Activated naive CD8-positive, alpha-beta T cell treated with anti-CD3 and anti-CD28 coated beads, Interleukin-2, amount 10 ng/mL, durations not matched to agents 7 days and 5 days (primary cell): Measurements from ENCODE around the gene CDH20. TPM values are rescaled to one million over a fixed set of nuclear protein-coding genes. Genes with fewer than 3 reads are reported as not detected.

Source experiments
- ATAC-seq: fragments of 150-1000 bp; cut with Tn5 transposase; one replicate; pipeline ENCODE4 v1.10.0; 2021; ENCODE audit warnings: low read depth, moderate library complexity
- POLR2A ChIA-PET: fragments of 350-600 bp; sonication (Branson Sonifier 250); formaldehyde crosslinking; loops from one replicate; lab custom pipeline; 2021; ENCODE audit warnings: antibody characterized with exemption; lab: Charles Lee
- DNase-seq: peaks from one replicate; pipeline ENCODE4 v3.0.0; 2021
- H3K27ac Mint-ChIP-seq: one replicate; pipeline ENCODE4 v1.8.0; 2022; ENCODE audit warnings: mild to moderate bottlenecking, mixed read lengths
- H3K27me3 Mint-ChIP-seq: one replicate; pipeline ENCODE4 v1.8.0; 2022; ENCODE audit warnings: mild to moderate bottlenecking, moderate library complexity, mixed read lengths
- H3K36me3 Mint-ChIP-seq: one replicate; pipeline ENCODE4 v1.8.0; 2021; ENCODE audit warnings: mild to moderate bottlenecking, mixed read lengths
- H3K4me1 Mint-ChIP-seq: one replicate; pipeline ENCODE4 v1.8.0; 2021; ENCODE audit warnings: mixed read lengths
- H3K4me3 Mint-ChIP-seq: one replicate; pipeline ENCODE4 v1.8.0; 2022; ENCODE audit warnings: mild to moderate bottlenecking, moderate library complexity, mixed read lengths
- H3K9me3 Mint-ChIP-seq: one replicate; pipeline ENCODE4 v1.8.0; 2021; ENCODE audit warnings: mixed read lengths
- total RNA-seq, 2 experiments: library from RNA; stranded (reverse); gene quantifications; one replicate each; pipeline ENCODE4 v1.2.3, GENCODE V29; 2021

The CDH20 gene
- total RNA-seq, 2 experiments from 2014 or later, result 0.14 to 0.17 TPM

GRCh38 chr18:61333746-61334490 lies 688 bp downstream of the CDH20 start:
- Mint-ChIP-seq H3K4me3 (no peak overlapping the region), H3K36me3 (no peaks in the 10 kb centered on the region), H3K9me3 (no peaks in the 10 kb centered on the region), H3K27me3 (peaks cover 38% of the 10 kb centered on the region), H3K4me1 (no peaks in the 10 kb centered on the region), H3K27ac (no peak overlapping the region)
- ATAC-seq (no peak), DNase-seq (no peak)
- POLR2A ChIA-PET, result no interaction called here

GRCh38 chr18:61334491-61334850 lies 1.2 kb downstream of the CDH20 start:
- Mint-ChIP-seq H3K9me3 (no peaks in the 10 kb centered on the region), H3K27ac (no peak overlapping the region), H3K36me3 (no peaks in the 10 kb centered on the region), H3K27me3 (peaks cover 38% of the 10 kb centered on the region), H3K4me3 (no peak overlapping the region), H3K4me1 (no peaks in the 10 kb centered on the region)
- no peak for DNase-seq
- ATAC-seq, result no peak
- POLR2A ChIA-PET, result no interaction called here

- H3K27ac Mint-ChIP-seq, result no peak overlapping the region
- no peaks in the 10 kb centered on the region for H3K4me1 Mint-ChIP-seq
- H3K4me3 Mint-ChIP-seq, result no peak overlapping the region
- no peak for ATAC-seq
- no peak for DNase-seq
- POLR2A ChIA-PET, result no interaction called here
- H3K9me3 Mint-ChIP-seq, result no peaks in the 10 kb centered on the region
- peaks cover 38% of the 10 kb centered on the region for H3K27me3 Mint-ChIP-seq
- H3K36me3 Mint-ChIP-seq, result no peaks in the 10 kb centered on the region
These were observed 1.9 kb downstream of the CDH20 start for GRCh38 chr18:61334951-61335683.

GRCh38 chr18:61335684-61336555 lies 2.7 kb downstream of the CDH20 start:
- Mint-ChIP-seq H3K9me3 (no peaks in the 10 kb centered on the region), H3K36me3 (no peaks in the 10 kb centered on the region), H3K27me3 (peaks cover 38% of the 10 kb centered on the region), H3K4me3 (no peak overlapping the region), H3K4me1 (no peaks in the 10 kb centered on the region), H3K27ac (no peak overlapping the region)
- DNase-seq (no peak), ATAC-seq (no peak)
- POLR2A ChIA-PET, result no interaction called here

- H3K27ac Mint-ChIP-seq, result no peak overlapping the region
These were observed 3.5 kb downstream of the CDH20 start for GRCh38 chr18:61336766-61337165.

GRCh38 chr18:61337527-61337926 lies 4.3 kb downstream of the CDH20 start:
- DNase-seq, result no peak
- Mint-ChIP-seq H3K36me3 (no peaks in the 10 kb centered on the region), H3K4me1 (no peaks in the 10 kb centered on the region), H3K4me3 (no peak overlapping the region), H3K27ac (no peak overlapping the region), H3K9me3 (no peaks in the 10 kb centered on the region), H3K27me3 (peaks cover 29% of the 10 kb centered on the region)
- no peak for ATAC-seq
- POLR2A ChIA-PET, result no interaction called here

More at GRCh38 chr18:61336766-61337165, 3.5 kb downstream of the CDH20 start:
- Mint-ChIP-seq H3K27me3 (peaks cover 36% of the 10 kb centered on the region), H3K36me3 (no peaks in the 10 kb centered on the region), H3K4me3 (no peak overlapping the region), H3K9me3 (no peaks in the 10 kb centered on the region), H3K4me1 (no peaks in the 10 kb centered on the region)
- POLR2A ChIA-PET, result no interaction called here
- ATAC-seq, result no peak
- DNase-seq, result no peak

GRCh38 chr18:61340148-61340547 lies 6.9 kb downstream of the CDH20 start:
- no peak overlapping the region for H3K27ac Mint-ChIP-seq
- H3K27me3 Mint-ChIP-seq, result peaks cover 12% of the 10 kb centered on the region
- ATAC-seq (no peak), DNase-seq (no peak)
- H3K9me3 Mint-ChIP-seq, result no peaks in the 10 kb centered on the region
- H3K4me3 Mint-ChIP-seq, result no peak overlapping the region
- H3K36me3 Mint-ChIP-seq, result no peaks in the 10 kb centered on the region
- POLR2A ChIA-PET, result no interaction called here
- H3K4me1 Mint-ChIP-seq, result no peaks in the 10 kb centered on the region

- no peak overlapping the region for H3K4me3 Mint-ChIP-seq
- H3K9me3 Mint-ChIP-seq, result no peaks in the 10 kb centered on the region
- peak overlapping the region; percentile 11 for H3K27ac Mint-ChIP-seq
- POLR2A ChIA-PET, result no interaction called here
- H3K27me3 Mint-ChIP-seq, result no peaks in the 10 kb centered on the region
- ATAC-seq, result no peak
- DNase-seq, result no peak
- no peaks in the 10 kb centered on the region for H3K36me3 Mint-ChIP-seq
- H3K4me1 Mint-ChIP-seq, result no peaks in the 10 kb centered on the region
These were observed 15.0 kb downstream of the CDH20 start for GRCh38 chr18:61348230-61348629.

- Mint-ChIP-seq H3K36me3 (no peaks in the 10 kb centered on the region), H3K27ac (no peak overlapping the region), H3K27me3 (no peaks in the 10 kb centered on the region), H3K4me3 (no peak overlapping the region), H3K4me1 (no peaks in the 10 kb centered on the region), H3K9me3 (no peaks in the 10 kb centered on the region)
- POLR2A ChIA-PET, result no interaction called here
- DNase-seq, result no peak
- no peak for ATAC-seq
These were observed 17.3 kb downstream of the CDH20 start for GRCh38 chr18:61350578-61350977.

- no peaks in the 10 kb centered on the region for H3K4me1 Mint-ChIP-seq
- POLR2A ChIA-PET, result no interaction called here
These were observed 18.8 kb downstream of the CDH20 start for GRCh38 chr18:61352059-61352458.

GRCh38 chr18:61352611-61353010 lies 19.4 kb downstream of the CDH20 start:
- DNase-seq (no peak), ATAC-seq (no peak)
- no peaks in the 10 kb centered on the region for H3K9me3 Mint-ChIP-seq
- POLR2A ChIA-PET, result no interaction called here
- H3K36me3 Mint-ChIP-seq, result no peaks in the 10 kb centered on the region
- H3K27me3 Mint-ChIP-seq, result peaks cover 4% of the 10 kb centered on the region
- no peaks in the 10 kb centered on the region for H3K4me1 Mint-ChIP-seq
- no peak overlapping the region for H3K27ac Mint-ChIP-seq
- H3K4me3 Mint-ChIP-seq, result no peak overlapping the region

More at GRCh38 chr18:61352059-61352458, 18.8 kb downstream of the CDH20 start:
- Mint-ChIP-seq H3K4me3 (no peak overlapping the region), H3K27ac (no peak overlapping the region), H3K27me3 (peaks cover 1% of the 10 kb centered on the region), H3K36me3 (no peaks in the 10 kb centered on the region), H3K9me3 (no peaks in the 10 kb centered on the region)
- ATAC-seq, result no peak
- DNase-seq, result no peak

- H3K4me1 Mint-ChIP-seq, result peaks cover 7% of the 10 kb centered on the region
- peaks cover 7% of the 10 kb centered on the region for H3K27me3 Mint-ChIP-seq
- H3K4me3 Mint-ChIP-seq, result peak overlapping the region; percentile 67
- POLR2A ChIA-PET, result no interaction called here
- DNase-seq, result no peak
- no peak for ATAC-seq
- H3K9me3 Mint-ChIP-seq, result no peaks in the 10 kb centered on the region
- H3K27ac Mint-ChIP-seq, result no peak overlapping the region
- H3K36me3 Mint-ChIP-seq, result no peaks in the 10 kb centered on the region
These were observed 27.5 kb downstream of the CDH20 start for GRCh38 chr18:61360404-61361383.
